Mucosa of stomach (tissue), 1 donor: ENCODE results near the gene FAM89B.

Source experiments
- H3K27me3 ChIP-seq: one replicate; pipeline ENCODE4 v1.7.0; 2013; ENCODE audit warnings: mild to moderate bottlenecking, low read length; ENCODE audit not compliant: control insufficient read depth, insufficient read depth
- H3K36me3 ChIP-seq: one replicate; pipeline ENCODE4 v1.7.0; 2013; ENCODE audit warnings: low read length; ENCODE audit not compliant: control insufficient read depth, insufficient read depth
- H3K4me1 ChIP-seq: one replicate; pipeline ENCODE4 v1.7.0; 2013; ENCODE audit warnings: mild to moderate bottlenecking, low read length; ENCODE audit not compliant: control insufficient read depth, insufficient read depth
- H3K4me3 ChIP-seq: one replicate; pipeline ENCODE4 v1.7.0; 2013; ENCODE audit warnings: low read length
- H3K9ac ChIP-seq: one replicate; pipeline ENCODE4 v1.7.0; 2013; ENCODE audit warnings: mild to moderate bottlenecking, low read length, moderate library complexity
- H3K9me3 ChIP-seq: one replicate; pipeline ENCODE4 v1.7.0; 2013; ENCODE audit warnings: mild to moderate bottlenecking, low read length, moderate library complexity; ENCODE audit not compliant: control insufficient read depth
- donor health status: Pancreatic carcinoma.

Gene FAM89B

GRCh38 chr11:65532388-65533064, 39.8 kb upstream of the FAM89B start:
- Histone ChIP-seq H3K4me3 (no peak overlapping the region), H3K36me3 (peaks cover 21% of the 10 kb centered on the region), H3K9me3 (no peaks in the 10 kb centered on the region), H3K9ac (no peak overlapping the region), H3K4me1 (no peaks in the 10 kb centered on the region), H3K27me3 (no peaks in the 10 kb centered on the region)

GRCh38 chr11:65535102-65535501, 37.2 kb upstream of the FAM89B start:
- Histone ChIP-seq H3K9ac (no peak overlapping the region), H3K4me1 (peaks cover 5% of the 10 kb centered on the region), H3K36me3 (peaks cover 17% of the 10 kb centered on the region), H3K27me3 (no peaks in the 10 kb centered on the region), H3K4me3 (no peak overlapping the region), H3K9me3 (no peaks in the 10 kb centered on the region)

- Histone ChIP-seq H3K9ac (no peak overlapping the region), H3K4me3 (no peak overlapping the region), H3K9me3 (no peaks in the 10 kb centered on the region), H3K27me3 (no peaks in the 10 kb centered on the region), H3K4me1 (peaks cover 14% of the 10 kb centered on the region), H3K36me3 (peaks cover 9% of the 10 kb centered on the region)
These were observed 35.7 kb upstream of the FAM89B start for GRCh38 chr11:65536412-65537295.

GRCh38 chr11:65537296-65537597, 35.1 kb upstream of the FAM89B start:
- H3K9me3 ChIP-seq: no peaks in the 10 kb centered on the region
- peaks cover 15% of the 10 kb centered on the region for H3K4me1 ChIP-seq
- H3K27me3 ChIP-seq: no peaks in the 10 kb centered on the region
- no peak overlapping the region for H3K9ac ChIP-seq
- no peak overlapping the region for H3K4me3 ChIP-seq
- H3K36me3 ChIP-seq: peaks cover 6% of the 10 kb centered on the region

- H3K36me3 ChIP-seq: peaks cover 3% of the 10 kb centered on the region
- H3K27me3 ChIP-seq: no peaks in the 10 kb centered on the region
- no peak overlapping the region for H3K4me3 ChIP-seq
- peaks cover 15% of the 10 kb centered on the region for H3K4me1 ChIP-seq
- no peak overlapping the region for H3K9ac ChIP-seq
- no peaks in the 10 kb centered on the region for H3K9me3 ChIP-seq
These were observed 34.6 kb upstream of the FAM89B start for GRCh38 chr11:65537620-65538231.

- Histone ChIP-seq H3K27me3 (no peaks in the 10 kb centered on the region), H3K4me1 (peaks cover 15% of the 10 kb centered on the region), H3K4me3 (no peak overlapping the region), H3K36me3 (no peaks in the 10 kb centered on the region), H3K9ac (no peak overlapping the region), H3K9me3 (no peaks in the 10 kb centered on the region)
These were observed 34.0 kb upstream of the FAM89B start for GRCh38 chr11:65538232-65538914.

- Histone ChIP-seq H3K9ac (peak overlapping the region; percentile 59), H3K36me3 (no peaks in the 10 kb centered on the region)
These were observed 33.2 kb upstream of the FAM89B start for GRCh38 chr11:65538915-65539743.

GRCh38 chr11:65539744-65540289, 32.5 kb upstream of the FAM89B start:
- H3K27me3 ChIP-seq: no peaks in the 10 kb centered on the region
- peaks cover 15% of the 10 kb centered on the region for H3K4me1 ChIP-seq
- no peaks in the 10 kb centered on the region for H3K9me3 ChIP-seq
- no peaks in the 10 kb centered on the region for H3K36me3 ChIP-seq
- peak overlapping the region; percentile 59 for H3K9ac ChIP-seq
- no peak overlapping the region for H3K4me3 ChIP-seq

More at GRCh38 chr11:65538915-65539743, 33.2 kb upstream of the FAM89B start:
- Histone ChIP-seq H3K4me3 (no peak overlapping the region), H3K9me3 (no peaks in the 10 kb centered on the region), H3K27me3 (no peaks in the 10 kb centered on the region), H3K4me1 (peaks cover 15% of the 10 kb centered on the region)

- Histone ChIP-seq H3K9me3 (no peaks in the 10 kb centered on the region), H3K9ac (peak overlapping the region; percentile 59), H3K4me1 (peaks cover 18% of the 10 kb centered on the region), H3K27me3 (no peaks in the 10 kb centered on the region), H3K36me3 (no peaks in the 10 kb centered on the region), H3K4me3 (peak overlapping the region; percentile 60)
These were observed 31.8 kb upstream of the FAM89B start for GRCh38 chr11:65540290-65541092.

- Histone ChIP-seq H3K9ac (peak overlapping the region; percentile 48), H3K36me3 (no peaks in the 10 kb centered on the region), H3K4me3 (peak overlapping the region; percentile 60), H3K27me3 (no peaks in the 10 kb centered on the region), H3K9me3 (no peaks in the 10 kb centered on the region), H3K4me1 (peaks cover 26% of the 10 kb centered on the region)
These were observed 31.0 kb upstream of the FAM89B start for GRCh38 chr11:65541093-65541982.
